HG02759 (cell line): ENCODE measurements around the gene SIGLEC10.

Experiments used
- ATAC-seq: cut with Tn5 transposase; IDR thresholded peaks from one replicate; pipeline ENCODE4 v1.9.1; 2021; ENCODE audit warnings: mild to moderate bottlenecking, moderate library complexity; ENCODE audit not compliant: unreplicated experiment

SIGLEC10 gene

DNA sequence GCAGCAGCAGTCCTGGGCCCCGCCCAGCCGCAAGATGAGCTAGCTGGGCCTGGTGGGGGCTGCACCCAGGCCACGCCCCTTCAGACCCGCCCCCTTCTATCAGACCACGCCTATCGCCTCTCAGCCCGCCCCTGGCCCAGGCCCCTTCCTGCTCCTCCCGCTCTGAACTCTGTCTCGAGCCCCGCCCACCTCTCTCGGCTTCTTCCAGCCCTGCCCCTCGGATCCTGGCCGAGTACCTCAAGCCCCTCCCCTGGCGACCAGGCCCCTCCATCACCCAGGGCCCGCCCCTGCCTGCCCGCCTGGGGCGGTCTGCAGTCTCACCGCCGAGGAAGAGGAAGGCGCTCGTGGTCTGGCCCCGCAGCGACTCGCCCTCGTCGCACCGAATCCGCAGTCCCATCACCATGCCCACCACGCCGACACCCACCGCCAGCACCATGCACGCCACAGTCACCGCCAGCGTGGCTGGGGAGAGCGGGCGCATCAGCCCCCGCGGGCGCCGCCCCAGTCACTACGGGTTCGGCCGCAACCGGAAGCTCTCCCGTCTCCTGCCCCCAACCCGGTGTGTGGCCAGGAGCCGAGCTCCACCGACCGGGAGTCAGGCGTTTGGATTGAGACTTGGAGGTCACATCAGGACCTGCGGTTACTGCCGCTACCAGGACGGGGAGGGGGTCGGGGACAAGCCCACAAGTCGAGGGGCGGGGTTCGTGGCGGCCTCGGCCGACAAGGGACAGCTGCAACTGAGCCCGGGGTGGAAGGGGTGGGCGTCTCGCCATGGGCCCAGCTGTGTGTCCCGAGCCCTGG lies 49.7 kb downstream of the SIGLEC10 start:
- ATAC-seq, result peak; percentile 79

- ATAC-seq, result peak; percentile 4
Measured at GRCh38 chr19:51367255-51367564, 50.2 kb downstream of the SIGLEC10 start.

- peak; percentile 46 for ATAC-seq
Measured at GRCh38 chr19:51366389-51367254, 50.8 kb downstream of the SIGLEC10 start.

DNA sequence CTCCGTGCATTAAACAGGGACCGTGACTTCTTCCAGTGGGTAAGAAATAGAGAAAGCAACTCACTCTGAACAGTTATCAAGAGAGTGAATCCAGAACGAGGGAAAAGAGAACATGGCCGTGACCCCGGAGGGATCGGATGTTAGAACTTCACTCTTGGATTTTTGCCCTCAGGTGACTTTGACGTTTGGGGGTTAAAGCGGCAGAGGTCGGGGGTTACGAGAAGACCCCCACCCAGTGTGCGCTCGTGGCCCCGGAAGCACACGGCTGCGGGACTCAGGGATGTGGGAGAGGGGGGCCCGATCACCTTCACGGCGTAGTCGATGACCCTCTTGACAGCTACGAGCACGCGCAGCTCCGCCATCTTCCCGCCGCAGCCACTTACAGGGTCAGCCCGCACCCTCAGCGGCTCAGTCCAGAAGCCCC lies 51.5 kb downstream of the SIGLEC10 start, which contains the start of gene ETFB:
Gene ETFB, minus strand, starts transcription at position 424 of the 424 bp plus-strand sequence. Its CDS starts 62 bp downstream, at position 362.
- no peak for ATAC-seq

GRCh38 chr19:51365211-51365964 lies 52.1 kb downstream of the SIGLEC10 start:
- no peak for ATAC-seq

GRCh38 chr19:51364200-51365106 lies 53.0 kb downstream of the SIGLEC10 start:
- no peak for ATAC-seq

GRCh38 chr19:51361239-51361638 lies 56.2 kb downstream of the SIGLEC10 start:
- ATAC-seq, result no peak
